ENCODE data around the gene SCP2. TPM values are rescaled to one million over a fixed set of nuclear protein-coding genes. Genes with fewer than 3 reads are reported as not detected.

The SCP2 gene
- total RNA-seq, 2 donors from 2014 or later, result 50.8 to 54.3 TPM

DNA sequence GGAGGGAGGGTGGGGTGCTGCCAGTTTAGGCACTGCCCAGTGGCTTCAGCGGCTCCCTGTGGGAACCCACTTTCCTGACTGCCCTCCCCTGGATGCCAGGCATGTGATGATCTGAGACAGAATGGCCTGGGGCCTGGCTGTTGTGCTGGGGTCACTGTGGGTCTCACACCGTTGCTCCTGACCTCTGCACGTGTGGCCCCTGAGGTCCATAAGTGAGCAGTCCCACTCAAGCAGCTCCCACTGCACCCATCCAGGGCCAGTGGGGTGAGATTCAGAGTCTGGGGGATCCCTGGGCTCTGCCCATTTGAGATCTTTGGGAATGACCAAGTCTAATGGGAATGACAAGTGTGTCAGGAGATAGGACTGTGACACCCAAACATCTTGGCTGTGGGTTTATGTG is 153.0 kb downstream of the SCP2 start:
- Mint-ChIP-seq H3K4me1 (ENCODE audit: low read depth) (no peaks in the 10 kb centered on the region), H3K4me3 (no peak overlapping the region), H3K36me3 (ENCODE audit: insufficient read depth in 2 of 2) (no peaks in the 10 kb centered on the region), H3K27ac (no peak overlapping the region), H3K27me3 (ENCODE audit: low read depth) (no peaks in the 10 kb centered on the region), H3K9me3 (no peaks in the 10 kb centered on the region)
- DNase-seq, result no peak
- ATAC-seq (replicated peaks in 1 of 2), result no peak

- no peak overlapping the region for H3K4me3 Mint-ChIP-seq
- H3K27me3 Mint-ChIP-seq (ENCODE audit: low read depth), result no peaks in the 10 kb centered on the region
- no peak for DNase-seq
- no peaks in the 10 kb centered on the region for H3K36me3 Mint-ChIP-seq (ENCODE audit: insufficient read depth in 2 of 2)
- ATAC-seq (replicated peaks in 1 of 2), result no peak
- no peaks in the 10 kb centered on the region for H3K9me3 Mint-ChIP-seq
- no peaks in the 10 kb centered on the region for H3K4me1 Mint-ChIP-seq (ENCODE audit: low read depth)
- H3K27ac Mint-ChIP-seq, result no peak overlapping the region
Observed at GRCh38 chr1:53080769-53081168, 153.7 kb downstream of the SCP2 start.

GRCh38 chr1:53081384-53082066 is 154.4 kb downstream of the SCP2 start:
- no peaks in the 10 kb centered on the region for H3K27me3 Mint-ChIP-seq (ENCODE audit: low read depth)
- H3K27ac Mint-ChIP-seq, result no peak overlapping the region
- H3K36me3 Mint-ChIP-seq (ENCODE audit: insufficient read depth in 2 of 2), result no peaks in the 10 kb centered on the region
- ATAC-seq (replicated peaks in 1 of 2) (no peak), DNase-seq (no peak)
- no peak overlapping the region for H3K4me3 Mint-ChIP-seq
- H3K4me1 Mint-ChIP-seq (ENCODE audit: low read depth), result no peaks in the 10 kb centered on the region
- no peaks in the 10 kb centered on the region for H3K9me3 Mint-ChIP-seq

DNA sequence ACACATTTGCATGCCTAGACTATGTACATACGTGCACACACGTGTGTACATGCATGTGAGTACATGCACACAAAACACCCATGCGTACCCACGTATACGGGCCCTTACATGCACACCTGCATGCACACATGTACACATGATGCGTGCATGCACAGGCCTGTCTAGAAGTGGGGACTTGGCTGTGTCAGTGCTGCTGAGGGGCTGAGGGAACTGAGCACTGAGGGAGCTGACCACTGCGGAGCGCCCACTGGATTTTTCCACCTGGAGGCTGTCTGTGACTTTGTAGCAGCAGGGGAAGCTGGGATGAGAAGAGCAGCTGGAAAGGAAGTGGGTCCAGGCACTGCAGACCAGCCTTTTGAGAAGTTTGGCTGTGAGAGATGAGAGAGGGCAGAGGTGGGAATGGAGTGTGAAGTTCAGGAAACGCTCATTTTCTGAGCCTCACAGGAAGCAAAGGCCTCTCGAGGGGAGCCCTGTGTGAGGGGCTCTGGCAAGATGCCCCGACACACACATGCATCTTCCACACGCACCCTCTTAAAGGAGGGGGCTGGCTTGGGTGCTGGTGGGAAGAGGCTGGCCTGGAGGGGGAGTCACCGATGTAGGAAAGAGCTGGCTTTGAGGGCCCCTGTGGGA is 155.9 kb downstream of the SCP2 start:
- ATAC-seq (replicated peaks in 1 of 2) (no peak), DNase-seq (no peak)
- no peaks in the 10 kb centered on the region for H3K36me3 Mint-ChIP-seq (ENCODE audit: insufficient read depth in 2 of 2)
- no peak overlapping the region for H3K4me3 Mint-ChIP-seq
- H3K27me3 Mint-ChIP-seq (ENCODE audit: low read depth), result no peaks in the 10 kb centered on the region
- no peaks in the 10 kb centered on the region for H3K4me1 Mint-ChIP-seq (ENCODE audit: low read depth)
- H3K27ac Mint-ChIP-seq, result peak overlapping the region; percentile 12
- no peaks in the 10 kb centered on the region for H3K9me3 Mint-ChIP-seq

- Mint-ChIP-seq H3K4me3 (no peak overlapping the region), H3K9me3 (no peaks in the 10 kb centered on the region), H3K4me1 (ENCODE audit: low read depth) (no peaks in the 10 kb centered on the region), H3K27me3 (ENCODE audit: low read depth) (no peaks in the 10 kb centered on the region), H3K27ac (no peak overlapping the region), H3K36me3 (ENCODE audit: insufficient read depth in 2 of 2) (no peaks in the 10 kb centered on the region)
- no peak for ATAC-seq (replicated peaks in 1 of 2)
- DNase-seq, result no peak
Observed at GRCh38 chr1:53083636-53084588, 156.8 kb downstream of the SCP2 start.

- H3K4me1 Mint-ChIP-seq (ENCODE audit: low read depth), result no peaks in the 10 kb centered on the region
- no peaks in the 10 kb centered on the region for H3K36me3 Mint-ChIP-seq (ENCODE audit: insufficient read depth in 2 of 2)
- DNase-seq (no peak), ATAC-seq (replicated peaks in 1 of 2) (peak in 1 of 2 donors; percentile 21)
- no peaks in the 10 kb centered on the region for H3K9me3 Mint-ChIP-seq
- no peaks in the 10 kb centered on the region for H3K27me3 Mint-ChIP-seq (ENCODE audit: low read depth)
- no peak overlapping the region for H3K27ac Mint-ChIP-seq
- no peak overlapping the region for H3K4me3 Mint-ChIP-seq
Observed at GRCh38 chr1:53084589-53084971, 157.5 kb downstream of the SCP2 start.

DNA sequence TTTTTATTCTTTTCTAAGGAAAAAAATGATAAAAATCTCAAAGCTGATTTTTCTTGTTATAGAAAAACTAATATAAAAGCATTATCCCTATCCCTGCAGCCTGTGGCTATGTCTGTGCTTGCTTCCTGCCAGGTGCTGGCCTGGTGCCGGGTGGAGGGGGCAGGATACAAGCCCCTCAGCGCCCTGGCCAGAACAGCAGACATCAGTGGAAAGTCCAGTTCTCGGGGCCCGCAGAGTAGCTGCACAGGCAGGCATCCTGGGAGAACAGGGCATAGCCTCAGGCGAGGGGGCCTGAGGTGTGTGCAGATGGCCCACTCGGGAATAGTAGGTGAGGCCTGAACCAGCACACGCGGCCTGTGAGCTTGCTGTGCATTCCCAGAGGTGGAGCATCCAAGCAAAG is 158.3 kb downstream of the SCP2 start:
- H3K27ac Mint-ChIP-seq, result no peak overlapping the region
- no peaks in the 10 kb centered on the region for H3K27me3 Mint-ChIP-seq (ENCODE audit: low read depth)
- H3K4me1 Mint-ChIP-seq (ENCODE audit: low read depth), result no peaks in the 10 kb centered on the region
- no peaks in the 10 kb centered on the region for H3K9me3 Mint-ChIP-seq
- no peaks in the 10 kb centered on the region for H3K36me3 Mint-ChIP-seq (ENCODE audit: insufficient read depth in 2 of 2)
- H3K4me3 Mint-ChIP-seq, result no peak overlapping the region
- ATAC-seq (replicated peaks in 1 of 2) (no peak), DNase-seq (no peak)

- Mint-ChIP-seq H3K4me1 (ENCODE audit: low read depth) (no peaks in the 10 kb centered on the region), H3K27me3 (ENCODE audit: low read depth) (no peaks in the 10 kb centered on the region), H3K4me3 (no peak overlapping the region), H3K27ac (no peak overlapping the region), H3K9me3 (no peaks in the 10 kb centered on the region), H3K36me3 (ENCODE audit: insufficient read depth in 2 of 2) (no peaks in the 10 kb centered on the region)
- ATAC-seq (replicated peaks in 1 of 2) (no peak), DNase-seq (no peak)
Observed at GRCh38 chr1:53086491-53087070, 159.5 kb downstream of the SCP2 start.

DNA sequence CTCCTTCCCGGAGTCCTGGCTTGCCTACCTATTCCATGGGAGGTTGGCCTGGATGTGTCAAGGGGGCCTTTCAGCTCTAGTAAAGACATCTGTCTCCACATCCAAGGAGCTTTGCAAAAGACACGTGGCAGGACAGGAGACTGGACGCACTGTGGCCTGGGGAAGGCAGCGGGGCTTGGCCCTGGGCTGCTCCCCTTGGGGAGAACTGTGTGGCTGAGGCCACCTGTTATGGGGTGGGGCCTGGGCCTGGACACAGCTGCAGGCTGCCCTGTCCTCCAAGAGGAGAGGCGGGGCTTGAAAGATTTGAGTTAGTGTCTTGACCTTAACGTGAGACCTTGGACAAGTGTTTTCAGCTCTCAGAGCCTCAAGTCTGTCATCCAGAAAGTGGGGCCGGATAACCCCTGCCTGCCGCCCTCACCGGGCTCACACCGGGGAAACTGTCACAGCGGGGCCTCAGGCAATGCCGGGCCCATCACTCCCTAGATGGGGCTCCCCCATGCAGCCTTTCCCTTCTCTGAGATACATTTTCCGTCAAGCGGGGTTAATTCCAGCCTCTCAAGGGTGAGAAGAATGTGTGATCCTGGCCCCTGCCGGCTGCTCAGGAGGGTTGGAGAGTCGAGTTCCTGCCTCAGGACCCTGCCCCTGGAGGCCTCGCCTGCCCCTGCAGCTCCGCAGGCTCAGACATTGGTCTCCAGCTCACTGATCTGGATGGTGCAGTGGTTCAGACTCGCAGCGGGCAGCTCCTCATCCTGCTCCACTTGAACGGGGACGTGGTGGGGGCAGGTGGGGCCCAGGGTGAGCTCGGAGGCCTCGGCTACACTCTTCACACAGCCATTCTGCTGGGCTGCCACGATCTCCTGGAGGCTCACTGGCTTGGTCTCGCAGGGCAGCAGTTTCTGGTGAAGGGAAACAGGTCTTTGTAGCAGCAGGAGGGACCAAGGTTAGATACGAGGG is 160.5 kb downstream of the SCP2 start:
- H3K36me3 Mint-ChIP-seq (ENCODE audit: insufficient read depth in 2 of 2), result no peaks in the 10 kb centered on the region
- H3K27ac Mint-ChIP-seq, result no peak overlapping the region
- ATAC-seq (replicated peaks in 1 of 2) (no peak), DNase-seq (no peak)
- no peak overlapping the region for H3K4me3 Mint-ChIP-seq
- H3K4me1 Mint-ChIP-seq (ENCODE audit: low read depth), result no peaks in the 10 kb centered on the region
- no peaks in the 10 kb centered on the region for H3K9me3 Mint-ChIP-seq
- H3K27me3 Mint-ChIP-seq (ENCODE audit: low read depth), result no peaks in the 10 kb centered on the region

GRCh38 chr1:53088616-53089300 is 161.7 kb downstream of the SCP2 start:
- H3K4me3 Mint-ChIP-seq, result no peak overlapping the region
- H3K27me3 Mint-ChIP-seq (ENCODE audit: low read depth), result no peaks in the 10 kb centered on the region
- no peak for ATAC-seq (replicated peaks in 1 of 2)
- DNase-seq, result no peak
- H3K36me3 Mint-ChIP-seq (ENCODE audit: insufficient read depth in 2 of 2), result no peaks in the 10 kb centered on the region
- no peaks in the 10 kb centered on the region for H3K9me3 Mint-ChIP-seq
- no peak overlapping the region for H3K27ac Mint-ChIP-seq
- H3K4me1 Mint-ChIP-seq (ENCODE audit: low read depth), result no peaks in the 10 kb centered on the region

- H3K36me3 Mint-ChIP-seq (ENCODE audit: insufficient read depth in 2 of 2), result no peaks in the 10 kb centered on the region
- H3K9me3 Mint-ChIP-seq, result no peaks in the 10 kb centered on the region
- no peak for ATAC-seq (replicated peaks in 1 of 2)
- H3K4me1 Mint-ChIP-seq (ENCODE audit: low read depth), result no peaks in the 10 kb centered on the region
- H3K4me3 Mint-ChIP-seq, result no peak overlapping the region
- no peaks in the 10 kb centered on the region for H3K27me3 Mint-ChIP-seq (ENCODE audit: low read depth)
- H3K27ac Mint-ChIP-seq, result no peak overlapping the region
- no peak for DNase-seq
Observed at GRCh38 chr1:53089478-53090226, 162.6 kb downstream of the SCP2 start.

All from activated T-cell treated with anti-CD3 and anti-CD28 coated beads, Interleukin-2, amount 50 U/mL, for 72 hours (primary cell).